PFSK-1 (cell line): ENCODE measurements around the gene AJAP1.

Source experiments
- FOXP2 ChIP-seq: optimal IDR thresholded peaks from 2 replicates; pipeline ENCODE3; 2011; ENCODE audit warnings: borderline replicate concordance, control low read depth, inconsistent platforms; ENCODE audit not compliant: insufficient read depth; ENCODE audit errors: extremely low read length, extremely low read depth
- POLR2AphosphoS5 ChIP-seq: IDR thresholded peaks from 2 replicates; pipeline ENCODE4 v1.6.1; 2012; ENCODE audit warnings: low read depth, mild to moderate bottlenecking, control low read depth, low read length, moderate library complexity
- SIN3A ChIP-seq: IDR thresholded peaks from 2 replicates; pipeline ENCODE4 v1.6.1; 2012; ENCODE audit warnings: mild to moderate bottlenecking, low read length, moderate library complexity, borderline replicate concordance; ENCODE audit not compliant: insufficient read depth
- TAF1 ChIP-seq: IDR thresholded peaks from 2 replicates; pipeline ENCODE4 v1.6.1; 2012; ENCODE audit warnings: low read length, control low read depth, borderline replicate concordance; ENCODE audit not compliant: insufficient read depth
- TF ChIP-seq, protein P1 (sequence below), 2 experiments: IDR thresholded peaks; 2 replicates each; pipeline versions ENCODE4 v1.6.1 to v1.8.0; 2011 to 2012; ENCODE audit warnings: low read depth in 2 of 2, low read length in 2 of 2, control low read depth in 1 of 2, inconsistent platforms in 1 of 2, mild to moderate bottlenecking in 1 of 2, moderate library complexity in 1 of 2; ENCODE audit not compliant: insufficient read depth in 1 of 2

The AJAP1 gene

DNA sequence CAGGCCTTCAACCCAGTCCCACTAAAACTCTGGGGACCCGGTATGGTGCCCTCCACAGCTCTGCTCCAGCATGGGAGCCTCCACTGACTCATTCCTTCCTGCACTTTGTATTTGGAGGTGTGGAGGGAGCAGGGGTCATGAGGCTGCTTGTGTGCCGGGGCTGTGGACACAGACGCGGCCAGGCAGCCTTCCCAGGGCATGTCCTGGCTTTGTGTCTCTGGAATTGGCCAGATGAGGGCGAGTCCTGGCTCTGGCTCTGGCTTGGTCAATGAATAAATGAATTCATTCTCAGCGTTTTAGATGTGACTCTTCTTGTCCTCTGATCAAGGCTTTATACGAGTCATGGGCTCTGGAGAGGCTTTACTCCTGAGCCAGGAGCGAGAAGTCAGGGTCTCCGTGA is 19.1 kb downstream of the AJAP1 start:
- TF ChIP-seq FOXP2 = no peak
- no peak for TF ChIP-seq TAF1

DNA sequence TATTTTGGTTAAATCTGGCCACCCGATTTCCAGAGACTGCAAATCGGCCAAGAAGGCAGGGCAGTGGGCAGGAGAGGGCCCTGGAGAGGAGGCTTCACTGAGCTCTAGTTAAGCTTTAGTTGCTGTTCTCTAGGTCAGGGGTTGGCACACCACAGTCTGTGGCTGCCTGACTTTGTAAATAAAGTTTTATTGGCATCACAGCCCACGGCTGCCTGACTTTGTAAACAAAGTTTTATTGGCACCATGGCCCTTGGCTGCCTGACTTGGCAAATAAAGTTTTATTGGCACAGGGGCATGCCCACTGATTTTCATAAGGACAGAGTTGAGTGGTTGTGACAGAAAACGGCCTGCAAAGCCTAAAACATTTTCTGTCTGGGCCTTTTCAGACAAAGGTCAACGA is 19.7 kb downstream of the AJAP1 start:
- TF ChIP-seq, protein P1, sequence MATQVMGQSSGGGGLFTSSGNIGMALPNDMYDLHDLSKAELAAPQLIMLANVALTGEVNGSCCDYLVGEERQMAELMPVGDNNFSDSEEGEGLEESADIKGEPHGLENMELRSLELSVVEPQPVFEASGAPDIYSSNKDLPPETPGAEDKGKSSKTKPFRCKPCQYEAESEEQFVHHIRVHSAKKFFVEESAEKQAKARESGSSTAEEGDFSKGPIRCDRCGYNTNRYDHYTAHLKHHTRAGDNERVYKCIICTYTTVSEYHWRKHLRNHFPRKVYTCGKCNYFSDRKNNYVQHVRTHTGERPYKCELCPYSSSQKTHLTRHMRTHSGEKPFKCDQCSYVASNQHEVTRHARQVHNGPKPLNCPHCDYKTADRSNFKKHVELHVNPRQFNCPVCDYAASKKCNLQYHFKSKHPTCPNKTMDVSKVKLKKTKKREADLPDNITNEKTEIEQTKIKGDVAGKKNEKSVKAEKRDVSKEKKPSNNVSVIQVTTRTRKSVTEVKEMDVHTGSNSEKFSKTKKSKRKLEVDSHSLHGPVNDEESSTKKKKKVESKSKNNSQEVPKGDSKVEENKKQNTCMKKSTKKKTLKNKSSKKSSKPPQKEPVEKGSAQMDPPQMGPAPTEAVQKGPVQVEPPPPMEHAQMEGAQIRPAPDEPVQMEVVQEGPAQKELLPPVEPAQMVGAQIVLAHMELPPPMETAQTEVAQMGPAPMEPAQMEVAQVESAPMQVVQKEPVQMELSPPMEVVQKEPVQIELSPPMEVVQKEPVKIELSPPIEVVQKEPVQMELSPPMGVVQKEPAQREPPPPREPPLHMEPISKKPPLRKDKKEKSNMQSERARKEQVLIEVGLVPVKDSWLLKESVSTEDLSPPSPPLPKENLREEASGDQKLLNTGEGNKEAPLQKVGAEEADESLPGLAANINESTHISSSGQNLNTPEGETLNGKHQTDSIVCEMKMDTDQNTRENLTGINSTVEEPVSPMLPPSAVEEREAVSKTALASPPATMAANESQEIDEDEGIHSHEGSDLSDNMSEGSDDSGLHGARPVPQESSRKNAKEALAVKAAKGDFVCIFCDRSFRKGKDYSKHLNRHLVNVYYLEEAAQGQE (IDR thresholded peaks at IDR 0.05; ENCODE audit: insufficient read depth in 1 of 2, low read depth in 2 of 2, low read length in 2 of 2) = no peak
- TF ChIP-seq FOXP2 (no peak), TAF1 (no peak), SIN3A (no peak), POLR2AphosphoS5 (no peak)

DNA sequence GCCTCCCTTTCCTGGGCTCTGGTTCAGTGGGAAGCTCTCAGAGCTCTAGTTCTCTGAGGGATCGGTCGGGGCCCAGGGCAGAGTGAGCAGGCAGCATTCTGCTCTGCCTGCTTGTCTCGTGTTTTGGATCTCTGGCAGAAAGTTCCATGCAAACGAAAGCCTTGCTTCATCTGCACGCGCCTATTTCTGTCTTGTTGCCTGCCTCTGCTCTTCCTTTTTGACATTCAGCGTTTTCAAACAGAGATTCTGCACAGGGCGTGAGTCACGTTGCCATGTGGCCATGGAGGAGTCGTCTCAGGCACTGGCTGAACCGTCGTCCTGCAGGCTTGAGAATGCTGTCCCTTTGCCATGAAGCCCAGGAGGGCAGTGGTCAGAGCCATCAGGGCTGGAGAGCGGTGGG is 20.3 kb downstream of the AJAP1 start:
- no peak for TF ChIP-seq FOXP2
- TF ChIP-seq, protein P1 (IDR thresholded peaks at IDR 0.05; ENCODE audit: insufficient read depth in 1 of 2, low read depth in 2 of 2, low read length in 2 of 2) = no peak
- no peak for TF ChIP-seq POLR2AphosphoS5
- TF ChIP-seq TAF1 = no peak
- no peak for TF ChIP-seq SIN3A

DNA sequence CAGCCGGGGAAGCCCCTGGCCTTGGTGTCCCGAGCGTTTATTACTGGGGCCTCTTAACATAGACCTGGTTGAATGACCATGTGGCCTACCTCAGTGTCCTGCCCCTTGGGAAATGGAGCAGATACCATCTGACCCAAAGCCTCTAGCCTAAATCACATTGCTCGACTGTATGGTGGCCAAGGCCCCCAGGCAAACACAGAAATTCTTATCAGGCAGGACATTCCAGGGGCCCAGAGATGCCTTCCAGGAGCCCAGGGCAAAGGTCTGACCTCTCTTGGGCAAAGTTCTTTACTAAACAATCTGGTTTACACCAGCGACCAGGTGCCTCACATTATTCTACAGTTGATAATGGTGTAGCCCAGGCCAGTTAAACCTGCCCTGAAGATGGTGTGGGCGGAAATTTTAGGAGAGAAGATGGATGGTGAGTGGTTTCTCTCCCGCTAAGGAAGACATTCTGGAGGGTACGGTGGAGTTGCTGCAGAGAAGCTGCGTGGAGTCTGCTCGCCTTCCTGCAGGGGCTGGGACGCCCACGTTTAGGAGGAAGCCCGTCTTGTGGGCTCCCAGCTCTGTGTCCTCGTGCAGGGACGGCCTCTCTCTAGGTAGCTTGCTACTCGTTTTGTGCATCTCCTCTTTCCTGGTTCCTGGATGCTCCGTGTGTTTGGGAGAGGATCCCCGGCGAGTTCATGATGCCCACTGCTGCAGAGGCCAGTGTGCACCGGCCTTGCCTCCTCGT is 21.2 kb downstream of the AJAP1 start:
- TF ChIP-seq TAF1 = no peak
- TF ChIP-seq, protein P1 (IDR thresholded peaks at IDR 0.05; ENCODE audit: insufficient read depth in 1 of 2, low read depth in 2 of 2, low read length in 2 of 2) = no peak
- TF ChIP-seq SIN3A = no peak
- TF ChIP-seq POLR2AphosphoS5 = no peak
- no peak for TF ChIP-seq FOXP2

DNA sequence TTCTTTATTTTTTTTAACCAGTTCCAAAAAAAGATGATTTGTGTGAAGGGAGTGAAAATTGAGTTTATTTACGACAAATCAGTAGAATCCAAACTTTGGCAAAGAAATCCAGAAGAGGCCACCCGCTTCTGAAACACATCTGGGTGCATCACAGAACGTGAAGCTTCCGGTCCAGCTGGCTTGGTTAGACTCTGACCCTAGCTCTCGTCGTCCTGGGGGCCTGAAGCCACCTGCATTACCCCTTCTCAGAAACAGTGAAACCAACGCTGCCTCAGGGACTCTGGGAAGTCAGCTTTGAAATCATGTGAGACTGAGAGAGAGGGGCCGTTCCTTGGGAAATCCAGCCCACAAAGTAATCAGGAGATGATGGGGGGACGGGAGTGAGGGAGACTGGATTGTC is 21.8 kb downstream of the AJAP1 start:
- no peak for TF ChIP-seq SIN3A
- no peak for TF ChIP-seq POLR2AphosphoS5
- TF ChIP-seq, protein P1 (IDR thresholded peaks at IDR 0.05; ENCODE audit: insufficient read depth in 1 of 2, low read depth in 2 of 2, low read length in 2 of 2) = no peak
- no peak for TF ChIP-seq TAF1
- TF ChIP-seq FOXP2 = no peak
